Thyroid gland (tissue), 4 donors: Measurements from ENCODE around the gene TDO2. TPM values are rescaled to one million over a fixed set of nuclear protein-coding genes. Genes with fewer than 3 reads are reported as not detected.

Experiments
- DNase-seq, 2 donors: peaks; one replicate each; pipeline ENCODE4 v3.0.0-alpha.2; 2019
- H3K27ac ChIP-seq, 3 donors: fragments of 200-600 bp; sonication (generic); 1 replicate in 2 of 3; 2 replicates in 1 of 3; pipeline ENCODE4 v1.5.1; 2016 to 2019; ENCODE audit warnings: mild to moderate bottlenecking in 1 of 3, moderate library complexity in 1 of 3
- H3K27me3 ChIP-seq: fragments of 200-600 bp; sonication (generic); one replicate; pipeline ENCODE4 v1.5.1; 2019
- H3K36me3 ChIP-seq, 2 donors: fragments of 200-600 bp; sonication (generic); one replicate each; pipeline ENCODE4 v1.5.1; 2016 to 2019
- H3K4me1 ChIP-seq, 2 donors: fragments of 200-600 bp; sonication (generic); one replicate each; pipeline ENCODE4 v1.5.1; 2017 to 2019
- H3K4me3 ChIP-seq, 3 donors: fragments of 200-600 bp; sonication (generic); replicated peaks in 1 of 3; 1 replicate in 2 of 3; 2 replicates in 1 of 3; pipeline ENCODE4 v1.5.1; 2016; ENCODE audit warnings: mild to moderate bottlenecking in 1 of 3
- H3K9me3 ChIP-seq: fragments of 200-600 bp; sonication (generic); one replicate; pipeline ENCODE4 v1.5.1; 2017
- CTCF ChIP-seq, 6 experiments: fragments of 200-600 bp in 3 of 6; fragments of 450-650 bp in 3 of 6; sonication (generic) in 3 of 6; IDR thresholded peaks; one replicate each; pipeline ENCODE4 v1.5.1; 2016 to 2019; ENCODE audit warnings: antibody characterized with exemption in 6 of 6, mild to moderate bottlenecking in 2 of 6, inconsistent platforms in 1 of 6, moderate library complexity in 1 of 6
- POLR2A ChIP-seq, 2 donors: fragments of 450-650 bp; IDR thresholded peaks; one replicate each; pipeline ENCODE4 v1.6.1; 2017; ENCODE audit warnings: antibody characterized with exemption in 2 of 2, mild to moderate bottlenecking in 2 of 2, moderate library complexity in 1 of 2
- WGBS, 2 donors: methylation state at CpG; one replicate each; pipeline ENCODE4 v1.1.5; 2017; 5-methylcytosine and 5-hydroxymethylcytosine counted together
- intact Hi-C: fragments of 100-400 bp; cut with DNase I; formaldehyde crosslinking; loops from one replicate; pipeline ENCODE4 v1.15.1; 2023
- total RNA-seq, 4 donors: library from RNA; depleted of rRNA; stranded (reverse); fragments of >200 nt; gene quantifications; one replicate each; pipeline ENCODE4 v1.2.3, GENCODE V29; 2016

The TDO2 gene
- total RNA-seq, 4 donors from 2014 or later: not detected

GRCh38 chr4:155962767-155963166 is 59.3 kb downstream of the TDO2 start:
- Histone ChIP-seq H3K27me3 (no peaks in the 10 kb centered on the region), H3K4me3 (no peak overlapping the region), H3K4me1 (no peaks in the 10 kb centered on the region), H3K36me3 (no peaks in the 10 kb centered on the region), H3K27ac (no peak overlapping the region), H3K9me3 (no peaks in the 10 kb centered on the region)
- WGBS, 2 donors: 52 to 75% methylated on average over 2 of the region's 2 CpGs
- intact Hi-C loops: no loop called here
- DNase-seq: no peak
- TF ChIP-seq POLR2A (IDR thresholded peaks at IDR 0.05): no peak

GRCh38 chr4:155964016-155964891 is 60.8 kb downstream of the TDO2 start:
- no peak for TF ChIP-seq POLR2A (IDR thresholded peaks at IDR 0.05)
- TF ChIP-seq CTCF (IDR thresholded peaks at IDR 0.05): no peak
- no peaks in the 10 kb centered on the region for H3K27me3 ChIP-seq
- DNase-seq: no peak
- 74 to 82% methylated on average over 8 of the region's 8 CpGs for WGBS, 2 donors
- no peaks in the 10 kb centered on the region for H3K9me3 ChIP-seq
- no peak overlapping the region for H3K4me3 ChIP-seq
- no peaks in the 10 kb centered on the region for H3K36me3 ChIP-seq
- H3K4me1 ChIP-seq: no peaks in the 10 kb centered on the region
- H3K27ac ChIP-seq: no peak overlapping the region
- intact Hi-C loops: no loop called here

GRCh38 chr4:155966171-155966570 is 62.7 kb downstream of the TDO2 start:
- no peak overlapping the region for H3K4me3 ChIP-seq
- no peaks in the 10 kb centered on the region for H3K36me3 ChIP-seq
- TF ChIP-seq POLR2A (IDR thresholded peaks at IDR 0.05): no peak
- H3K27me3 ChIP-seq: no peaks in the 10 kb centered on the region
- intact Hi-C loops: no loop called here
- WGBS, 2 donors: 95 to 100% methylated on average over 2 of the region's 2 CpGs
- H3K4me1 ChIP-seq: no peaks in the 10 kb centered on the region
- H3K9me3 ChIP-seq: no peaks in the 10 kb centered on the region
- DNase-seq: no peak
- H3K27ac ChIP-seq: no peak overlapping the region

- Histone ChIP-seq H3K4me1 (no peaks in the 10 kb centered on the region), H3K27me3 (no peaks in the 10 kb centered on the region), H3K9me3 (no peaks in the 10 kb centered on the region), H3K27ac (no peak overlapping the region), H3K4me3 (no peak overlapping the region), H3K36me3 (no peaks in the 10 kb centered on the region)
- no peak for DNase-seq
- TF ChIP-seq CTCF (IDR thresholded peaks at IDR 0.05) (no peak), POLR2A (IDR thresholded peaks at IDR 0.05) (no peak)
- intact Hi-C loops: no loop called here
- 85 to 87% methylated on average over 3 of the region's 3 CpGs for WGBS, 2 donors
Observed at GRCh38 chr4:155966731-155967395, 63.4 kb downstream of the TDO2 start.

Other genes with a start within 250 kb of the TDO2 start
- 10 to 100 TPM; 11.4 to 25.8 (median 17.5) TPM for gene GUCY1A1, start 236.8 kb upstream of the TDO2 start, total RNA-seq
- 10 to 100 TPM in 1 of 4 donors, 1 to 10 TPM in 3; 5.0 to 11.3 (median 7.3) TPM for gene GUCY1B1, start 144.7 kb upstream of the TDO2 start, total RNA-seq
- not detected for gene ASIC5, start 37.4 kb upstream of the TDO2 start, total RNA-seq
- 10 to 100 TPM; 31.9 to 36.3 (median 35.6) TPM for gene CTSO, start 50.2 kb downstream of the TDO2 start, total RNA-seq